GM12878 (cell line): ENCODE results near the gene NARF. TPM values are rescaled to one million over a fixed set of nuclear protein-coding genes. Genes with fewer than 3 reads are reported as not detected.
A peak's percentile ranks its signal among the peaks of the same experiment; 100 is the strongest.

ENCODE experiments used
- ATAC-seq: fragments of 200-7000 bp; cut with Tn5 transposase; 3 replicates; pipeline ENCODE4 v1.9.1; 2020; ENCODE audit warnings: mild to moderate bottlenecking, moderate library complexity
- BruUV-seq: library from RNA; stranded (reverse); fragments of 400-500 nt; replicated peaks from 2 replicates; lab custom pipeline; 2021; lab: Mats Ljungman, UMichigan
- CTCF ChIA-PET: fragments of 300-600 bp; sonication (Branson Sonifier 250); formaldehyde crosslinking; extraction: SDS; loops from one replicate; lab custom pipeline; 2021; ENCODE audit warnings: inconsistent platforms; lab: Yijun Ruan, JAX
- POLR2A ChIA-PET: fragments of 350-600 bp; formaldehyde crosslinking; extraction: SDS; loops from one replicate; lab custom pipeline; 2021; ENCODE audit warnings: inconsistent platforms; lab: Charles Lee
- RAD21 ChIA-PET: fragments of 300-600 bp; sonication (Branson Sonifier 250); formaldehyde crosslinking; loops from one replicate; lab custom pipeline; 2023; ENCODE audit warnings: antibody characterized with exemption; ENCODE audit not compliant: unreplicated experiment; lab: Charles Lee
- SMC1A ChIA-PET: fragments of 300-600 bp; sonication (Branson Sonifier 250); formaldehyde crosslinking; loops from one replicate; lab custom pipeline; 2023; ENCODE audit not compliant: unreplicated experiment, uncharacterized antibody; lab: Charles Lee
- DNase-seq: peaks from one replicate; pipeline ENCODE4 v3.0.0-alpha.2; 2011; ENCODE audit warnings: low read depth, low spot score
- FAIRE-seq: peaks from 3 replicates; lab custom pipeline; 2011; peaks lifted over from hg19 to GRCh38; lab: Jason Lieb, UNC
- H2AFZ ChIP-seq: 2 replicates; pipeline ENCODE4 v1.6.0; 2011; ENCODE audit warnings: low read depth, low read length, control low read depth; ENCODE audit not compliant: control insufficient read depth
- H3K27ac ChIP-seq: 2 replicates; pipeline ENCODE4 v1.5.1; 2011; ENCODE audit warnings: control low read depth; ENCODE audit not compliant: control insufficient read depth, insufficient read depth
- H3K27me3 ChIP-seq, 2 experiments: replicated peaks in 1 of 2; 2 replicates each; pipeline versions ENCODE4 v1.6.0 to v1.6.1; 2011; ENCODE audit warnings: low read length in 1 of 2; ENCODE audit not compliant: control insufficient read depth in 2 of 2, insufficient read depth in 2 of 2
- H3K36me3 ChIP-seq, 2 experiments: 2 replicates each; pipeline ENCODE4 v1.5.1; 2011; ENCODE audit warnings: low read length in 1 of 2; ENCODE audit not compliant: control insufficient read depth in 2 of 2, insufficient read depth in 2 of 2
- H3K4me1 ChIP-seq: 2 replicates; pipeline ENCODE4 v1.6.1; 2011; ENCODE audit warnings: mild to moderate bottlenecking, low read length, moderate library complexity, mixed read lengths; ENCODE audit not compliant: control insufficient read depth, insufficient read depth
- H3K4me2 ChIP-seq: 2 replicates; pipeline ENCODE4 v1.6.0; 2011; ENCODE audit warnings: control low read depth; ENCODE audit not compliant: control insufficient read depth, insufficient read depth
- H3K4me3 ChIP-seq: fragments of 200-600 bp; sonication (generic); 2 replicates; pipeline ENCODE4 v1.5.1; 2016
- H3K79me2 ChIP-seq: 2 replicates; pipeline ENCODE4 v1.6.0; 2011; ENCODE audit warnings: low read length; ENCODE audit not compliant: control insufficient read depth, insufficient read depth
- H3K9ac ChIP-seq: 2 replicates; pipeline ENCODE4 v1.8.0; 2011; ENCODE audit warnings: low read length, control low read depth, mixed read lengths; ENCODE audit not compliant: control insufficient read depth, insufficient read depth
- H3K9me3 ChIP-seq: replicated peaks from 3 replicates; pipeline ENCODE4 v1.5.1; 2011; ENCODE audit warnings: mild to moderate bottlenecking, low read length; ENCODE audit not compliant: control insufficient read depth, insufficient read depth
- H4K20me1 ChIP-seq: 2 replicates; pipeline ENCODE4 v1.6.0; 2011; ENCODE audit not compliant: control insufficient read depth, insufficient read depth
- ATF3 ChIP-seq: IDR thresholded peaks from 2 replicates; pipeline ENCODE4 v1.6.1; 2011; ENCODE audit warnings: low read depth, mild to moderate bottlenecking, low read length, moderate library complexity, borderline replicate concordance; ENCODE audit errors: extremely low read depth
- CBX5 ChIP-seq: sonication (generic); IDR thresholded peaks from 2 replicates; pipeline ENCODE4 v1.6.1; 2016; ENCODE audit warnings: low read depth, moderate library complexity, mild to moderate bottlenecking, inconsistent platforms
- CHD4 ChIP-seq: fragments of 200-600 bp; sonication (generic); IDR thresholded peaks from 2 replicates; pipeline ENCODE4 v1.6.1; 2016; ENCODE audit warnings: mild to moderate bottlenecking
- ESRRA ChIP-seq: IDR thresholded peaks from 2 replicates; pipeline ENCODE4 v1.6.1; 2012; ENCODE audit warnings: mild to moderate bottlenecking, low read length, improper control_type of control experiment
- IKZF2 ChIP-seq, 2 experiments: fragments of 450-650 bp; IDR thresholded peaks; 2 replicates each; pipeline ENCODE4 v1.6.1; 2017; ENCODE audit warnings: mild to moderate bottlenecking in 2 of 2, moderate library complexity in 2 of 2
- IRF4 ChIP-seq: IDR thresholded peaks from 2 replicates; pipeline ENCODE4 v1.6.1; 2011; ENCODE audit warnings: low read depth, low read length
- JUNB ChIP-seq: IDR thresholded peaks from 2 replicates; pipeline ENCODE4 v1.6.1; 2016; ENCODE audit warnings: antibody characterized with exemption, mild to moderate bottlenecking
- MTA2 ChIP-seq: fragments of 450-650 bp; IDR thresholded peaks from 2 replicates; pipeline ENCODE4 v1.6.1; 2016; ENCODE audit warnings: low read depth, mild to moderate bottlenecking, moderate library complexity
- MTA3 ChIP-seq: IDR thresholded peaks from 2 replicates; pipeline ENCODE4 v1.6.1; 2012; ENCODE audit warnings: low read length, inconsistent platforms, borderline replicate concordance
- NFYB ChIP-seq: IDR thresholded peaks from 2 replicates; pipeline ENCODE4 v1.6.1; 2011; ENCODE audit warnings: low read depth, mild to moderate bottlenecking, low read length, improper control_type of control experiment, moderate library complexity; ENCODE audit not compliant: insufficient read depth
- PAX8 ChIP-seq: fragments of 450-650 bp; IDR thresholded peaks from 2 replicates; pipeline ENCODE4 v1.6.1; 2017; ENCODE audit warnings: mild to moderate bottlenecking, moderate library complexity
- POLR2AphosphoS5 ChIP-seq: IDR thresholded peaks from 2 replicates; pipeline ENCODE4 v1.6.1; 2011; ENCODE audit warnings: mild to moderate bottlenecking, low read length, inconsistent platforms
- PRDM15 ChIP-seq: fragments of 450-650 bp; formaldehyde crosslinking; IDR thresholded peaks from 2 replicates; pipeline ENCODE4 v1.4.0; 2020; ENCODE audit warnings: mild to moderate bottlenecking, moderate library complexity
- RAD21 ChIP-seq: IDR thresholded peaks from 2 replicates; pipeline ENCODE4 v1.6.1; 2011; ENCODE audit warnings: mild to moderate bottlenecking, low read depth, low read length, moderate library complexity; ENCODE audit not compliant: insufficient read depth
- RBBP5 ChIP-seq: fragments of 200-600 bp; sonication (generic); conservative IDR thresholded peaks from 2 replicates; pipeline ENCODE4 v1.6.1; 2016
- USF1 ChIP-seq: IDR thresholded peaks from 2 replicates; pipeline ENCODE4 v1.6.1; 2011; ENCODE audit warnings: borderline replicate concordance, low read depth, mild to moderate bottlenecking, moderate library complexity, mixed read lengths, low read length; ENCODE audit not compliant: insufficient read depth; ENCODE audit errors: extremely low read length
- ZNF207 ChIP-seq: fragments of 450-650 bp; IDR thresholded peaks from 2 replicates; pipeline ENCODE4 v1.6.1; 2014; ENCODE audit warnings: antibody characterized with exemption, mild to moderate bottlenecking, borderline replicate concordance
- ZSCAN29 ChIP-seq: fragments of 450-650 bp; IDR thresholded peaks from 2 replicates; pipeline ENCODE4 v1.6.1; 2017; ENCODE audit warnings: mild to moderate bottlenecking, moderate library complexity
- WGBS: methylation state at CpG from one replicate; pipeline ENCODE4 v1.1.6; 2016; ENCODE audit warnings: low lambda C conversion rate; ENCODE audit not compliant: insufficient replicate concordance, insufficient coverage; ENCODE audit errors: missing lambda C conversion rate; 5-methylcytosine and 5-hydroxymethylcytosine counted together
- in situ Hi-C: fragments of 300-500 bp; cut with MboI; formaldehyde crosslinking; loops from 9 replicates; pipeline ENCODE4 v1.14.3; 2018; ENCODE audit warnings: mixed read lengths
- intact Hi-C: fragments of 100-400 bp; cut with micrococcal nuclease; formaldehyde crosslinking; loops from one replicate; pipeline ENCODE4 v1.14.2; 2022; ENCODE audit not compliant: unreplicated experiment
- polyA plus RNA-seq, 11 experiments: library from polyadenylated mRNA; depleted of rRNA in 4 of 11; unstranded in 6 of 11; stranded (reverse) in 5 of 11; fragments of >200 nt; fragmentation: Nextera tagmentation in 4 of 11; fragmentation: Illumina TruSeq in 1 of 11; extraction: Ambion mirVana in 4 of 11; extraction: Trizol in 1 of 11; gene quantifications; 1 replicate in 1 of 11; 2 replicates in 10 of 11; pipeline versions ENCODE4 v1.2.1 to v1.2.3, GENCODE V29; 2011 to 2016; ENCODE audit warnings: inconsistent platforms in 2 of 11, missing spikeins in 2 of 11, low read depth in 1 of 11
- total RNA-seq, 4 experiments: library from RNA; depleted of rRNA in 3 of 4; stranded (reverse); fragments of >200 nt in 3 of 4; fragmentation: Illumina TruSeq in 1 of 4; extraction: Trizol in 1 of 4; gene quantifications; 2 replicates each; pipeline versions ENCODE4 v1.2.1 to v1.2.3, GENCODE V29; 2013 to 2021

The NARF gene
- total and polyA plus RNA-seq, 10 of the 15 experiments (the other 5 are each of a cell fraction or from before 2014, with no cell fraction given) = 16.7 to 126 (median 47.5) TPM

- intact Hi-C loops (no loop called here), in situ Hi-C loops (no loop called here)
- peak within 1 kb of the TSS; percentile 95 for H2AFZ ChIP-seq
- DNase-seq = no peak
- no peaks in the 10 kb centered on the region for H3K36me3 ChIP-seq
- BruUV-seq = no TSS peak
- peaks cover 2% of the 10 kb centered on the region; the same call in 1 of the 2 replicates for H3K79me2 ChIP-seq
- no peaks in the 10 kb centered on the region for H3K27me3 ChIP-seq
- H3K4me2 ChIP-seq = peak within 1 kb of the TSS; percentile 75
- H3K27ac ChIP-seq = peak within 1 kb of the TSS; percentile 59
- SMC1A ChIA-PET = interaction anchor here (0.6 to 1.8 kb wide), 15 partner anchors 16 to 388 kb away, joined by 3 to 9 read pairs (median 5); no protein-coding TSS in a partner anchor
- no peaks in the 10 kb centered on the region; the same call in 2 of the 3 replicates for H3K9me3 ChIP-seq
- peaks cover 5% of the 10 kb centered on the region for H4K20me1 ChIP-seq
- 0 out of 2 replicates have a peak, but pooled peaks cover 5% of the 10 kb centered on the region for H3K4me1 ChIP-seq
- WGBS = 3% methylated on average over 65 of the region's 108 CpGs
- H3K4me3 ChIP-seq = peak within 1 kb of the TSS; percentile 97
- H3K9ac ChIP-seq = peak within 1 kb of the TSS; percentile 71
- POLR2A ChIA-PET = interaction anchor here (0.6 to 2.3 kb wide), 9 partner anchors 15 to 116 kb away, joined by 3 to 11 read pairs (median 4); no protein-coding TSS in a partner anchor
- FAIRE-seq = peak; percentile 71
- RAD21 ChIA-PET = interaction anchor here (0.9 to 1.5 kb wide), 7 partner anchors 9 to 135 kb away, joined by 3 to 5 read pairs (median 4); no protein-coding TSS in a partner anchor
- peak; percentile 86 for ATAC-seq
- CTCF ChIA-PET = interaction anchor here (0.7 to 1.9 kb wide), 14 partner anchors 9 to 135 kb away, joined by 3 to 13 read pairs (median 6); no protein-coding TSS in a partner anchor
- TF ChIP-seq CBX5 (no peak), POLR2AphosphoS5 (peak; percentile 58; the same call in 1 of the 2 replicates), NFYB (no peak), MTA2 (no peak), RAD21 (no peak), JUNB (no peak), MTA3 (no peak), IKZF2 (IDR thresholded peaks at IDR 0.05) (no peak), PRDM15 (CRISPR knock-in tag) (no peak), CHD4 (no peak), RBBP5 (no peak), IRF4 (no peak), ZNF207 (no peak), ZSCAN29 (peak; percentile 72; the same call in 1 of the 2 replicates), ESRRA (peak; percentile 44; the same call in 1 of the 2 replicates), ATF3 (no peak), USF1 (no peak), PAX8 (no peak)
These were observed 40.2 kb upstream of the NARF start, which contains the start of the genes HEXD and OGFOD3 for GRCh38 chr17:82418001-82418986. TSS of gene HEXD (plus strand) at chr17:82418347. CDS start at chr17:82419800, 1,453 bp downstream. TSS of gene OGFOD3 (minus strand) at chr17:82418586. CDS start at chr17:82418485, 101 bp downstream.
